ENCODE measurements around the gene CSF3R. TPM values are rescaled to one million over a fixed set of nuclear protein-coding genes. Genes with fewer than 3 reads are reported as not detected.
"Not testable (repeated sequence)": the region's sequence is repeated elsewhere in the genome, so short reads cannot be mapped to it uniquely, and the experiment has no call there.

The CSF3R gene
- total RNA-seq, 1 donor from 2014 or later = 13.3 TPM

- DNase-seq = no peak
Measured at GRCh38 chr1:36481091-36481490, 1.6 kb downstream of the CSF3R start.

GRCh38 chr1:36480161-36480560, 2.6 kb downstream of the CSF3R start:
- no peak for DNase-seq

GRCh38 chr1:36479505-36480051, 3.1 kb downstream of the CSF3R start:
- no peak for DNase-seq

DNA sequence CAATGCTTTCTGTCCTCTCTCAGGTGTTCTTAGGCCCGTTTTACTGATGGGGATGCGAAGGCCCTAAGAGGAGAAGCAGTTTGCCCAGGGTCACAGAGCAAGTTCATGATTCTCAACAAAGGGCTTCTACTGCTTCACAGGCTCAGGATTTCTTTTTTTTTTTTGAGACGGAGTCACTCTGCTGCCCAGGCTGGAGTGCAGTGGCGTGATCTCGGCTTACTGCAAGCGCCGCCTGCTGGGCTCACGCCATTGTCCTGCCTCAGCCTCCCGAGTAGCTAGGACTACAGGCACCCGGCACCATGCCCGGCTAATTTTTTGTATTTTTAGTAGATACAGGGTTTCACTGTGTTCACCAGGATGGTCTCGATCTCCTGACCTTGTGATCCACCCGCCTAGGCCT, 5.1 kb downstream of the CSF3R start:
- not testable (repeated sequence) for DNase-seq

- DNase-seq = no peak
Measured at GRCh38 chr1:36476945-36477344, 5.8 kb downstream of the CSF3R start.

- DNase-seq = no peak
Measured at GRCh38 chr1:36475910-36476604, 6.7 kb downstream of the CSF3R start.

- DNase-seq = no peak
Measured at GRCh38 chr1:36475341-36475740, 7.4 kb downstream of the CSF3R start.

DNA sequence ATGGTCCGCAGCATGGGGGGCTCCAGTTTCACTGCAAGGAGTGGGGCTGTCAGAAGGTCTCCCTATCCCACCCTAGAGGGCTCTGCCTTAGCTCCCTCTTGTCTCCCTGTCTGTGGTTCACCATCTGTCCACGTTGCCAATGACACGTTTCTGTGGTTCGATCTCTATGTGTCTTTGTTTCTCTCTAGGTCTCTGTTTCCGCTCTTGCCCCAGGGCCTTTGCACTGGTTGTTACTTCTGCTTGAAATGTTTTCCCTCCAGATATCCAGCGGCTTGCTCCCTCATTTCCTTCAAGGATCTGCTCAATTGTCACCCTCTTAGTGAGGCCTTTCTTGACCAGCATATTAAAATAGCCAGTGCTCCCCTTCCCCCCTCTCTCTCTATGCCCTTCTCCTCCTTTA, 10.1 kb downstream of the CSF3R start:
- no peak for DNase-seq

GRCh38 chr1:36471830-36472641, 10.7 kb downstream of the CSF3R start:
- DNase-seq = no peak

DNA sequence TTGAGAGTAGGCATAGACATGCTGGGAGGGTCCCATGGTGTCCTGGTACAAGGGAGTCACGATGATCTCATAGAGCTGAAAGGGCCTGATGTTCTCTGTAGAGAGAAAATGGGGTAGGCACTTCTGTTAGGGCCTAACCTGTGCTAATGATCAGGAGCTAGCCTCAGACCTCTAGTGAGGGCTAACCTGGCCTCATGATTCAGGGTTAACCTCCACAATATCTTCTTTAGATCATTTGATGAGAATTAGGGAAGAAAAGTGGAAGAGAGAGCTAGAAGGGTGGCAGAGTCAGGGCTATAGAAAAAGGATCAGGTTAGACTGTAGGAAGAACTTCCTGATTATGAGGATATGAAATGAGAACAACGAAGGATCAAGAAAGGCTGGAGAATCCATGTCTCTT, 13.6 kb downstream of the CSF3R start:
- no peak for DNase-seq

GRCh38 chr1:36467700-36468455, 14.8 kb downstream of the CSF3R start:
- no peak for DNase-seq

DNA sequence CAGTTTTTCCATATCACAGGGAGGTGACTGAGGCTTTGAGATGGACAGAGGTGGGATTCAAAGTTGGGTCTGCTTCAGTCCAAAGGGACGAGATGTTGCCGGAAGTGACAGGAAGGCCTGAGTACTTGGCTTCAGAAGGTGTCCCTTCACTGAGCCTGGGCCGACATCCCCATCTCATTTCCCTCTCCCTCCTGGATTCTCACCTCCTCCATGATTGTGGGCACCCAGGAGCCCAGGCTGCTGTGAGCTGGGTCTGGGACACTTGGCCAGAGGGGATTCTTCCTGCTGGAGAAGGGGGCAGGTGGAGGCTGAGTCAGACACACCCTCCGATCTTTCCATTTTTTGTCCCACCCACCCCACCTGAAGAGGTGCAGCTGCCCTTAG, 15.7 kb downstream of the CSF3R start:
- no peak for DNase-seq

GRCh38 chr1:36466370-36467026, 16.2 kb downstream of the CSF3R start:
- DNase-seq = no peak

GRCh38 chr1:36465731-36466369, 16.9 kb downstream of the CSF3R start:
- DNase-seq = no peak

DNA sequence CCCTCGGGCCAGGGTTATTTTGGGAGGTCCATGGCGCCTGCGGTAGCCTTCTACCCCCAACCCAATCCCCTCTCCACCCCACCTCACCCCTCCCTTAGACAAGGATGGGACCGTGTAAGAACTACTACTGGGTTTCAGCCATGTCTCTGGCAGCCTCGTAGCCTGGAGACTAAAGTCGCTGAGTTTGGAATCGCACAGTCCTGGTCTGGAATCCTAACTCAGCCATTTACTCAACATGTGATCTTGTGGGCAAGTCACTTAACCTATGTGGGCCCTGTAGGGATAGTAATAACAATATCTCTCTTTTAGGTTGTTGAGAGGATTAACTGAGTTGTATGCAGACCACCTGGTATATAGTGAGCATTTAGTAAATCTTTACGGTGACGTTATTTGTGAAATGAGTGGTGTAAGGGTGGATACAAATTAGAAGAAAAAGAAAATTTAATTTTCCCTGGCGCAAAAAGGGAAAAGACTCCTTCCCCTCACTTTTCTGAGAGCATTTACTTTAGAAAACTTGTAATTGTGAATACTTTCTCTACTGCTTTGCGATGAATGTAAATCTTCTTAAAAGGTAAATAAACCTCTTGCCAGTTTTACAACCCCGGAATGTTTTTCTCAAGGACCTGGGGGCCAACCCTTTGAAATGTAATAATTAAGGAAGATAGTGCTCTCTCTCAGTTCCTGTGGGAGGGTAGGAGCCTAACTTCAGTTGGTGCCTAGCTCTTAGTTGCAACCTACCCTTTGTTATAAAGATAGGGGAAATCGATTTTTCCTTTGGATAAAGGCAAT, 17.9 kb downstream of the CSF3R start:
- no peak for DNase-seq

DNA sequence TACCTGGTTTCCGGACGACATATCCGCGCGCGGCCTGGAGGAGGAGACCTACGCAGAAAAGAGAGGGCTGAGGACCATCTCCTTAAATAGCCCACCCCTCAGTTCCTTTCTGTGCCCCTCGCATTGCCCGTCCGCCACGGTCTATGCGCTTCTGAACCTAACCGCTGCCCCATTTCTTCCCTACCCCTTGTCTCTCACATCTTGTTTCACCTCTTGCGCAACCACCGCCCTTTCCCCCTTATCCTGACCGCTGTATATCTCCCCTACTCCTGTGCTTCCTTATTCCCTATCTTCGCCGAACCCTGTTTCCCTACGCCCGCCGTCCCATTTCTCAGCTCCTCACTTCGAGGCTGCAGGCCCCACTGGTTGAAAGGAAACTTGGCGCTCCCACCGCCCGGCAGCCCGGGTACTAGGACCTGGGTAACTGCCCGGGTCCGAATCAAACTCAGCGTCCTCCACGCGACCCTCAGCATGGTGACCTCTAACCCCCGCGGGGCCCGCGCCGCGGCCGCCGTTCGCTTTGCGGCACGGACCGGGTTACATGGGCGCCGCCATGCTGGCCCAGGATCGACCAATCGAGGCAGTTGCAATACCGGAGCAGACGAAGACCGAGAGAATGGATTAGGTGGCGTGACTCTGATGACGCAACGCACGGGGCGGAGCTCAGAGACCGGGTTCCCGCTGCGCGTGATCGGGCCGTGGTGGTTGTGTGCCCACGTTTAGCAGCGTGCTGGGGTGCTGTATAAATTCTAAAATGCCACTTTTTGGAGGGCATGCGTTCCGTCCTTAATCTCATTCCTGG, 18.7 kb downstream of the CSF3R start, which contains the start of gene MRPS15:
TSS of gene MRPS15 (minus strand) at position 582 of the 802 bp plus-strand sequence. CDS start at position 473, 109 bp downstream.
- DNase-seq = peak; percentile 98

DNA sequence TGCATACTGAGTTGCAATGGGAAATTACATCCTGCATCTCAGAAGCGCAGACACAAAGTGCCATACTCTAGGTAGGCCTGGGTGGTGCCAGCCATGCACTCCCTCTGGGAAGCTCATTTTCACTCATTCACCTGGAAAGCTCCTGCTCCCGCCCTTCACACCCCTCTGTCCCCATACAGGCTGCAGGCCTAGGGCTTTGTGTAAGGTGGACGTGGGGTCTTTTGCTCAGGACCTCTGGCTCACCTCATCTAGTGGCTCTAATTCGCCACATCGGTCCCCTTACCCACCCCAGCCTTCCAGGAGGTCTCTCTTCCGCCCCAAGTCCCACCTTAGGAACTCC, 19.3 kb downstream of the CSF3R start:
- DNase-seq = no peak

GRCh38 chr1:36458910-36459309, 23.8 kb downstream of the CSF3R start:
- no peak for DNase-seq

DNA sequence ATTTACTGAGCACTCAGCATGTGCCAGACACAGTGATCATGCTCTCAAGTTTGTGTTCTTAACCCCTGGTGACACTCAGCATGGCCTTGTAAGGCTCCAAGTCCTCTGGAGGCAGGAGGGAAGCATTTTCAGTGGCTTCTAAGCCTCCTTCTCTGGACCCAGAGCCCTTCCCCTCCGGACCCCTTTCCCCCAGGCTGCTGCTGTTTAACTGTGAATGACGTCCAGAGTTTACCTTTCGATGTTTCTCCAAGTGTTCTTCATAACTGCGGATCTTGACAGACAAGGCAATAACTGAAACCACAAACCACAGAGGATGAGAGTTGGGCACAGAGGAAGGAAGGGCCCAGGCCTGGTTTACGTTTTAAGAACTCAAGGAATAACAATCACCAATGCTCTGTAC, 25.0 kb downstream of the CSF3R start:
- no peak for DNase-seq

DNA sequence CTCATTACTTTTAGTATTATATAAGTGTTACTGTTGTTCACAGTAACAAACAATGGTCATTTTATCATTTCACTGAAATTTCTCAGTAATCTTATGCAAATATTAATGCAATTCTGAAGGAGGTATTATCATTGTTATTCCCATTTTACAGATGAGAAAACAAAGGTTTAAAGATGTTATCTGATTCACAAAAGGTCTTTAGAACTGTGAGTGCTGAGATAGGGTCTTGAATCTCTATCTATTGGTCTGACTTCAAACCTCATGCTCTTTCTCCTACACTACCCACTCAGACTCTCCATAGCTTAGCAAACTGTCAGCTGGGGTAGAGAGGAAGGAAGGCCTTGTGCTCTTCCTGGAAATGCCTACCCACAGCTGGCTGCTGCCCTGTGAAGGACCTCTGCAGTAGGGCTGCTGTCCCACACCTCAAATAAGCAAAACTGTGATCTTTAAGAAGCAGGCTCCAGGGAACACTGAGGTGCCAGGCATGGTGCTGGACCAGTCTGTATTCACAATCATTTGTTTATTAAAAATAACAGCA, 26.3 kb downstream of the CSF3R start:
- DNase-seq = no peak
